Activated B cell treated with CpG ODN at 0.5 μM for 24 hours (primary cell): Measurements from ENCODE around the gene NPDC1. TPM values are rescaled to one million over a fixed set of nuclear protein-coding genes. Genes with fewer than 3 reads are reported as not detected.
A peak's percentile ranks its signal among the peaks of the same experiment; 100 is the strongest.

Experiments used
- ATAC-seq: fragments of 200-7000 bp; cut with Tn5 transposase; one replicate; pipeline ENCODE4 v1.10.0; 2021; ENCODE audit warnings: low read depth, mild to moderate bottlenecking, moderate library complexity
- CTCF ChIA-PET: fragments of 350-600 bp; sonication (Branson Sonifier 250); formaldehyde crosslinking; loops from one replicate; lab custom pipeline; 2021; ENCODE audit warnings: antibody characterized with exemption; lab: Charles Lee
- POLR2A ChIA-PET: fragments of 350-600 bp; sonication (Branson Sonifier 250); formaldehyde crosslinking; loops from one replicate; lab custom pipeline; 2021; ENCODE audit warnings: antibody characterized with exemption; lab: Charles Lee
- DNase-seq: peaks from one replicate; pipeline ENCODE4 v3.0.0; 2022
- H3K27ac Mint-ChIP-seq: one replicate; pipeline ENCODE4 v1.8.0; 2020; ENCODE audit warnings: mixed read lengths
- H3K27me3 Mint-ChIP-seq: one replicate; pipeline ENCODE4 v1.8.0; 2021; ENCODE audit warnings: mixed read lengths
- H3K36me3 Mint-ChIP-seq: one replicate; pipeline ENCODE4 v1.8.0; 2021; ENCODE audit warnings: low read depth, mixed read lengths
- H3K4me1 Mint-ChIP-seq: one replicate; pipeline ENCODE4 v1.8.0; 2021; ENCODE audit warnings: mixed read lengths
- H3K4me3 Mint-ChIP-seq: one replicate; pipeline ENCODE4 v1.8.0; 2020; ENCODE audit warnings: mild to moderate bottlenecking, mixed read lengths
- H3K9me3 Mint-ChIP-seq: one replicate; pipeline ENCODE4 v1.8.0; 2020; ENCODE audit warnings: mixed read lengths
- intact Hi-C: fragments of 100-400 bp; cut with micrococcal nuclease; formaldehyde crosslinking; loops from one replicate; pipeline ENCODE4 v1.15.1; 2024
- total RNA-seq: library from RNA; stranded (reverse); gene quantifications from 2 replicates; pipeline ENCODE4 v1.2.3, GENCODE V29; 2022
- TF ChIP-seq, protein P1 (sequence below): fragments of 200-600 bp; IDR thresholded peaks from one replicate; pipeline ENCODE4 v1.8.0; 2022; ENCODE audit warnings: antibody characterized with exemption, mild to moderate bottlenecking

The NPDC1 gene
- total RNA-seq, 1 donor from 2014 or later = 0.18 TPM

DNA sequence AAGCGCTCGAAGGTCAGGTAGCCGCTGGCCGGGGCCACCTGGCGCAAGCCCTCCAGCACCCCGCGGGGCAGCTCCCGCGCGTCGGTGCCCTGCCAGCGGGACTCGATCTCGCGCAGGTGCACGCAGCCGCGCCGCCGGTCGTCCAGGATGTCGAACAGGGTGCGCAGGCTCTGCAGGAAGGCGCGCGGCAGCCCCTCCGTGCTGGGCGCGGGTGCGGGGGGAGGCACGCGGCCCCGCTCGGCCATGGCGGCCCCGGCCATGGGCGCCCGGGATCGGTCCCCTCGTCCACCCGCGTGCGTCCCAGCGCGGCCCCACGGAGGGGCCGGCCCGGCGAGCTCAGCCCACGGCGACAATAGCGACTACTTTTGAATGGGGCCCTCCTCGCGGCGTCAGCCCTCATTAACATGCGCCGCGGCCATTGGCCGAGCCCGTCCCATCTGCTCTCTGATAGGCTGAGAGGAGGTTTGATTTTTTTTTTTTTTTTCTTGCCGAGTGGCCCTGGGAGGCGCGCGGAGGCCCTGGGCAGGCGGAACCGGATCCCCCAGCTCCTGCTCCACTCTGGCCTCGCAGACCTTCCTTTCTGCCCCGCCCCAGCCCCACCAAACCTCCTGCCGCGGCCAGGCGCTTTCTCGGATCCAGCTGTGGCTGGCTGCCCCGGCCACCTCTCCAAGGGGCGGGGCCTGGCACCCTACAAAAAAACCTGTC is 24.4 kb upstream of the NPDC1 start, which contains the start of gene SAPCD2:
Gene SAPCD2, minus strand, starts transcription at position 357 of the 705 bp plus-strand sequence. Its CDS starts 97 bp downstream, at position 260.
- TF ChIP-seq, protein P1, sequence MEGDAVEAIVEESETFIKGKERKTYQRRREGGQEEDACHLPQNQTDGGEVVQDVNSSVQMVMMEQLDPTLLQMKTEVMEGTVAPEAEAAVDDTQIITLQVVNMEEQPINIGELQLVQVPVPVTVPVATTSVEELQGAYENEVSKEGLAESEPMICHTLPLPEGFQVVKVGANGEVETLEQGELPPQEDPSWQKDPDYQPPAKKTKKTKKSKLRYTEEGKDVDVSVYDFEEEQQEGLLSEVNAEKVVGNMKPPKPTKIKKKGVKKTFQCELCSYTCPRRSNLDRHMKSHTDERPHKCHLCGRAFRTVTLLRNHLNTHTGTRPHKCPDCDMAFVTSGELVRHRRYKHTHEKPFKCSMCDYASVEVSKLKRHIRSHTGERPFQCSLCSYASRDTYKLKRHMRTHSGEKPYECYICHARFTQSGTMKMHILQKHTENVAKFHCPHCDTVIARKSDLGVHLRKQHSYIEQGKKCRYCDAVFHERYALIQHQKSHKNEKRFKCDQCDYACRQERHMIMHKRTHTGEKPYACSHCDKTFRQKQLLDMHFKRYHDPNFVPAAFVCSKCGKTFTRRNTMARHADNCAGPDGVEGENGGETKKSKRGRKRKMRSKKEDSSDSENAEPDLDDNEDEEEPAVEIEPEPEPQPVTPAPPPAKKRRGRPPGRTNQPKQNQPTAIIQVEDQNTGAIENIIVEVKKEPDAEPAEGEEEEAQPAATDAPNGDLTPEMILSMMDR = no peak
- Mint-ChIP-seq H3K4me3 (peak within 1 kb of the TSS; percentile 72), H3K27ac (peak within 1 kb of the TSS; percentile 41), H3K4me1 (peaks cover 24% of the 10 kb centered on the region), H3K36me3 (no peaks in the 10 kb centered on the region), H3K27me3 (peaks cover 4% of the 10 kb centered on the region), H3K9me3 (no peaks in the 10 kb centered on the region)
- CTCF ChIA-PET = interaction anchor here (1.1 to 3.1 kb wide), 5 partner anchors 16 to 227 kb away, joined by 3 to 17 read pairs (median 4); partner anchors contain the start of genes MAN1B1 and NPDC1
- ATAC-seq (peak; percentile 83), DNase-seq (peak; percentile 80)
- POLR2A ChIA-PET = interaction anchor here (0.5 to 5.3 kb wide), 15 partner anchors 10 to 645 kb away, joined by 3 to 40 read pairs (median 5); partner anchors contain the start of genes FUT7, MAN1B1 and RNF208
- intact Hi-C loops = loop anchor here (1.0 kb wide), 2 partner anchors 13 to 44 kb away; partner anchors contain the start of gene DPP7

DNA sequence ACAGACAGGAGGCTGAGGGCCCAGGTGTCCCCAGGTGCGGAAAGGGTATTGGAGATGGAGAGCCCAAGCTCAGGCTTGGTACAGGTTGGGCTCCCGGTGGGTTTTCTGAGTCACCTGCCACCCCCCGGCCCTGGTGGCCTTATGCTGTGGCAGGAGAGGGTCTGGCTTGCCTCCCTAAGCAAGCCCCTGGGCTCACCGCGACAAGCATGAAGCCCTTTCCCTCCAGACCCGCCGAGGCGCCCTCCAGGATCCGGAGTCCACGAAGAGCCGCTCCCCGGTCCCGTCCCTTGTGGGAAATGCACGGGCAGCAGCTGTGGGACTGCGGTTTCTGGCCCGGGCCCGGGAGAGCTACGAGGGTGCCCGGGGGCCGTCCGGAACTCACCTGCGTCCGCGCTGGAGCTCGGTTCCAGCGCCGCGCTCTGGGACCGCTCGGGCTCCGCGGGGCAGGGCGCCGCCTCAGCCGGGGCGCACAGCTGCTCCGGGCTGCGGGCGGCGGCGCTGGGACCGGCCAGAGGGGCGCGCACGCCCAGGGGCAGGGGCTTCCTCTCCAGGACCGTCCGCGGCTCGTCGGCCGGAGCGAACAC is 23.6 kb upstream of the NPDC1 start:
- DNase-seq = no peak
- Mint-ChIP-seq H3K4me1 (peaks cover 17% of the 10 kb centered on the region), H3K27me3 (peaks cover 4% of the 10 kb centered on the region), H3K4me3 (no peak overlapping the region), H3K9me3 (no peaks in the 10 kb centered on the region), H3K27ac (no peak overlapping the region), H3K36me3 (no peaks in the 10 kb centered on the region)
- TF ChIP-seq, protein P1 = no peak
- no peak for ATAC-seq
- ChIA-PET CTCF (interaction anchor here (1.1 to 3.1 kb wide), 4 partner anchors 17 to 226 kb away, joined by 3 to 17 read pairs (median 5); partner anchors contain the start of genes MAN1B1 and NPDC1), POLR2A (interaction anchor here (0.6 to 5.3 kb wide), 9 partner anchors 14 to 645 kb away, joined by 3 to 40 read pairs (median 4); partner anchors contain the start of genes FUT7, MAN1B1 and TOR4A)
- intact Hi-C loops = loop anchor here (1.0 to 5.0 kb wide), 3 partner anchors 14 to 45 kb away; partner anchors contain the start of genes ABCA2 and DPP7

DNA sequence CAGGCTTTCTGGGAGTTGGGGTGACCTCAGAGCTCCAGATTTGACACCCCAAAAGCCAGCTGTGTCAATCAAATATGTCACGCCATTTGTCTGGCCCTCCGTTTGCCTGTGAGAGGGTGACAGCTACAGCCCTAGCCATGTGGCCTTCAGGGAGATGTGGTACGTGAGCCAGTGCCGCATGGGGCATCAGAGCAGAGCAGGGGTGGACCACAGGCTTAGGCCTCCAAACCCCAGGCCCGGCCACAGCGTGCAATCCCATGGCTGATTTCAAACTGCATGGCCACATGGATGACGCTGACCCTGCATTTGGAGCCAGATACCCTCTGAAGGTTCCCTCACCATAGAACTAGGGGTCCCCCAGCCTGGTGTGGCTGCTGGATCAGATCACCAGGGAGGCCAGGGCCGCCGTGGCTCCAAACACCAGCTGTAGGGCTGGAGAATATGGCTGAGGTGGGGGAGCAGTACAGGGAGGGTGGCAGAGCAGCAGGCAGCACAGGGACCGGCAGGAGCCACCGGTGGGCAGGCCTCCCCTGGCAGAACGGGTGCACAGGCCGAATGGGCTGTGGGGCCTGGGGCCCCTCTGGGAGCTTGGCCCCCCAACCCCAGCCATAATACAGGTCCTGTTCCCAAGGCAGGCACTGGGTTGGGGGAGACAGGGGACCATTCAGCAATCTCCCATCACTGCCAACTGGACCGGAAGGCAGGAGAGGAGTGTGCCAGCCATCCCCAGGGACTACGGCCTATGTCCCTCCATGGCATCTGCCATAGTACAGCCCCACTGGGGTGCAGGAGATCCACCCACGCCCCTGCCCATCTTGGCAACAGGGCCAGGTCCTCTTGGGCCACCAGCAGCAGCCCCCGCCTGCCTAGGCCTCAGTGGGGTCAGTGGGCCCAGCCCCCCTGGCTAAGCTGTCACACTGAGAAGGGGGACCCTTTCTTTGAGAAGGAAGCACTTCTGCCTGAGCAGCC is 22.8 kb upstream of the NPDC1 start:
- H3K4me1 Mint-ChIP-seq = peaks cover 18% of the 10 kb centered on the region
- no peaks in the 10 kb centered on the region for H3K36me3 Mint-ChIP-seq
- intact Hi-C loops = loop anchor here (5.0 kb wide), 1 partner anchor 42 kb away; the partner anchor contains the start of gene ABCA2
- ATAC-seq = no peak
- H3K9me3 Mint-ChIP-seq = no peaks in the 10 kb centered on the region
- no peak for DNase-seq
- TF ChIP-seq, protein P1 = no peak
- CTCF ChIA-PET = interaction anchor here (0.9 to 3.4 kb wide), 12 partner anchors 15 to 290 kb away, joined by 3 to 21 read pairs (median 5); partner anchors contain the start of gene NPDC1
- peaks cover 6% of the 10 kb centered on the region for H3K27me3 Mint-ChIP-seq
- peak overlapping the region; percentile 35 for H3K27ac Mint-ChIP-seq
- no peak overlapping the region for H3K4me3 Mint-ChIP-seq
- POLR2A ChIA-PET = interaction anchor here (0.6 to 5.3 kb wide), 7 partner anchors 15 to 341 kb away, joined by 3 to 40 read pairs (median 4); partner anchors contain the start of genes MAN1B1 and TOR4A

DNA sequence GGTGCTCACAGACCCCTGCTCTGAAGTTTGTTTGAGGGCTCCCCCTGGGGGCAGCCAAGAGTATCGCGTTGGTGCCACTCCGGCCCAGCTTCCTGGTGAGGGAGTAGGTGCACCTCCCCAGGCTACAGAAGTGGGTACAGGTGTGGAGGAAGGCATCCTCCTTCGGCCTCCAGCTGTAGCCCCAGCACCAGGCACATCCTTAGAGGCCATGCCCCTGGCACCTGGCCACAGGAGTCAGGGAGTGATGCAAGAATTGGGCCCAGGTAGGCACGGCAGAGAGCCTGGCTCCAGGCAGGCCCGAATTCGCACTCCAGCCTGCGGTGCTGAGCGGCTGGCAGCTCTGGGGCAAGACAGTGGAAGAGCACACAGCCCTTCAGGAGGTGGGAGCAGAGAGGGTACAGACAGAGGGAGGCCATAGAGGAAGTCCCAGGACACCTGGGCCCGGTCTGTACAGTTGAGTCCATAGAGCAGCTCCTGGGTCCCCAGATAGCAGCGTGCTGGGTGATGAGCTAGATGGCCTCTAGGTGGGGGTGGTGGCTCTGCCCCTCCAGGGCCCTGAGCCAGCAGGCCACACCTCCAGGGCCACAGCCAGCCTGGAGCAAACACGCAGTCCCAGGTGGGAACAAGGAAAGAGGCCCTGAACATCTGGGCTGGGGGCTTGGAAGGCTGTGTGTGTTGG is 22.0 kb upstream of the NPDC1 start:
- ChIA-PET CTCF (interaction anchor here (0.7 to 3.4 kb wide), 13 partner anchors 15 to 290 kb away, joined by 3 to 21 read pairs (median 3); partner anchors contain the start of gene NPDC1), POLR2A (interaction anchor here (0.5 to 5.3 kb wide), 13 partner anchors 16 to 340 kb away, joined by 3 to 40 read pairs (median 3); partner anchors contain the start of genes FUT7 and MAN1B1)
- intact Hi-C loops = loop anchor here (1.0 to 5.0 kb wide), 2 partner anchors 22 to 41 kb away; partner anchors contain the start of genes ABCA2 and NPDC1
- H3K4me1 Mint-ChIP-seq = peaks cover 18% of the 10 kb centered on the region
- H3K9me3 Mint-ChIP-seq = no peaks in the 10 kb centered on the region
- TF ChIP-seq, protein P1 = peak; percentile 57
- peaks cover 6% of the 10 kb centered on the region for H3K27me3 Mint-ChIP-seq
- peak; percentile 78 for DNase-seq
- ATAC-seq = peak; percentile 73
- H3K4me3 Mint-ChIP-seq = peak overlapping the region; percentile 57
- H3K36me3 Mint-ChIP-seq = no peaks in the 10 kb centered on the region
- peak overlapping the region; percentile 46 for H3K27ac Mint-ChIP-seq
